Stimulated activated CD4-positive, alpha-beta T cell treated with anti-CD3 and anti-CD28 coated beads, TNF-alpha, amount 100 ng/mL, for 48 hours (primary cell): ENCODE measurements around the gene STAP1.
"Not testable (repeated sequence)": the region's sequence is repeated elsewhere in the genome, so short reads cannot be mapped to it uniquely, and the experiment has no call there.

Experiments used
- DNase-seq, 3 donors: peaks; one replicate each; pipeline ENCODE4 v3.0.0-alpha.2; 2020; ENCODE audit warnings: low read depth in 3 of 3

Gene STAP1, protein sequence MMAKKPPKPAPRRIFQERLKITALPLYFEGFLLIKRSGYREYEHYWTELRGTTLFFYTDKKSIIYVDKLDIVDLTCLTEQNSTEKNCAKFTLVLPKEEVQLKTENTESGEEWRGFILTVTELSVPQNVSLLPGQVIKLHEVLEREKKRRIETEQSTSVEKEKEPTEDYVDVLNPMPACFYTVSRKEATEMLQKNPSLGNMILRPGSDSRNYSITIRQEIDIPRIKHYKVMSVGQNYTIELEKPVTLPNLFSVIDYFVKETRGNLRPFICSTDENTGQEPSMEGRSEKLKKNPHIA

DNA sequence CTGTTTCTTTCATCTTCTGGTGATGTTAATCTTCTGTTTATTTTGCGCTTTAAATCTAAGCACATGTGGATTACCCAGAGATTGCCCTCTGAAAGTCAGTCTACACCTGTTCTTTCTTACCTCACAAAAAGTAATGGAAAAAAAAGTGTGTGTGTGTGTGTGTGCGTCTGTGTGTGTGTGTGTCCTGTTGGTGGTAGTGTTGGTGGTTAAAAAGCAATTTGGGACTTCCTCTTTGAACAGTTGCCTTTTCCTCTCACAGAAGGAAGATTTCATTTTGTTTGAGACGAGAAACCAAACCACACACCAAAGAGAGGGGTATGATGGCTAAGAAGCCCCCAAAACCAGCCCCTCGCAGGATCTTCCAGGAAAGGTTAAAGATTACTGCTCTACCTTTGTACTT is at the start of gene STAP1:
TSS of gene STAP1 (plus strand) at position 235 of the 400 bp plus-strand sequence. CDS start at position 318, 83 bp downstream.
- DNase-seq = no peak

DNA sequence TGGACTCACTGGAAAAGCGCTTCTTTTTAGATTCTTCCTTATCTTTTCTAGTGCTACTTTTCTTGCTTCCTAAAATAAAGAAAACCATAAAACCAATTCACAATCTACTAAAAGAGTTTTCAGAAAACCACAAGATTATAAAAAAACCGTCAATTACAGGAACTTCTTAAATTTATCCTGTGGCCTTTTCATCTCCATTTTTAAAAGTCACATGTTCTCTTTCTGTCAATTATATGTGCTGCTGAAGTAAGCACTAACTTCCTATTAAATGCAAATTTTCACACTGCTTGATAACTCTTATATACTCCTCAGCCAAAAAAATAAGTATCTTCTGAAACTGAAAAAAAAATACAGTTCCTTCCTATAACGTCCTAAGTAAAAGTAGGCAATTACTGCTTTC is 46.0 kb upstream of the STAP1 start:
- DNase-seq = no peak

DNA sequence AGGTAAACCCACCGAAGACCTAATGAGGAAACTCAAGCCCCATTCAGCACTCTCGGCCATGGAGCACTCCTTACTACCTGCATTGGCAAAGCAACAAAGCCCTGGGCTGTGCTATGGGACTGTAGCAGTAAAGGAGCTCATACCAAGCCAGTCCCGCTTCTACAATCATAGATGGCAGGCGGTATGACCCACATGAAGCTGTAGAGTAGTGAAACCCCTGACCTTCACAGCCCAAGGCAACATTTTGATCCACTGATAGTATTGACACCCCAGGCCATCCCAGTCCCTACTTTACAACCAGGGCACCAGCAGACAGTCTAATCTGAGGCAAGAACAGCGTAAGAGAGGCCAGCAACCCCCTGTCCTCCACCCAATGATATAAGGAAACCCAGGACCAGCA is 38.4 kb upstream of the STAP1 start:
- no peak for DNase-seq

DNA sequence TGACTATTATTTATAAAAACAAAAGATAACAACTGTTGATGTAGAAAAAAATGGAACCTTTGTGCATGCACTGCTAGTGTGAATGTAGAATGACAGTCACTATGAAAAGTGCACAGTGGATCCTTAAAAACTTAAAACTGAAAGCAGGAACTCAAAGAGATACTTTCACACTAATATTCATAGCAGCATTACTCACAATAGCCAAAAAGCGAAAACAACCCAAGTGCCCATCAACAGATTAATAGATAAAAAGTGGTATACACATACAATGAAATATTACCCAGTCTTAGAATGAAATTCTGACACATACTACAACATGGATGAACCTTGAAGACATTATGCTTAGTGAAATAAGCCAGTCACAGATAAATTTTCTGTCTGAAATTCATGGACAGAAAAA is 37.0 kb upstream of the STAP1 start:
- no peak for DNase-seq

DNA sequence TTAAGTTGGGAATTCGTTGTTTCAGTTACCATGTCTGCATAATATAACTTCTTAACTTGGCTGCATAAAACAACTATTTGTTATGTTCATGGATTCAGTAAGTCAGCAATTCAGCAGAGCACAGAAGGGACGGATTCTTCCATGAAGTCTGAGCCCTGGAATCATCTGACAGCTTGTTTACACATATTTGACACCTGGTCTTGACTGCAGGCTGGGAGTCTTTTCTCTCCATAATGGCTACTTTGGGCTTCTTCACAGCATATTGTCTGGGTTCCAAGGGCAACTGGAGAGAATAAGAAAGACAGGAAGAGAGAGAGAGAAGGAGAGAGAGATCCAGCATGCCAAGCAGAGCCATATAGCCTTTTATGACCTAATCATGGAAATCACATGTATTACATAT is 36.3 kb upstream of the STAP1 start:
- no peak for DNase-seq

DNA sequence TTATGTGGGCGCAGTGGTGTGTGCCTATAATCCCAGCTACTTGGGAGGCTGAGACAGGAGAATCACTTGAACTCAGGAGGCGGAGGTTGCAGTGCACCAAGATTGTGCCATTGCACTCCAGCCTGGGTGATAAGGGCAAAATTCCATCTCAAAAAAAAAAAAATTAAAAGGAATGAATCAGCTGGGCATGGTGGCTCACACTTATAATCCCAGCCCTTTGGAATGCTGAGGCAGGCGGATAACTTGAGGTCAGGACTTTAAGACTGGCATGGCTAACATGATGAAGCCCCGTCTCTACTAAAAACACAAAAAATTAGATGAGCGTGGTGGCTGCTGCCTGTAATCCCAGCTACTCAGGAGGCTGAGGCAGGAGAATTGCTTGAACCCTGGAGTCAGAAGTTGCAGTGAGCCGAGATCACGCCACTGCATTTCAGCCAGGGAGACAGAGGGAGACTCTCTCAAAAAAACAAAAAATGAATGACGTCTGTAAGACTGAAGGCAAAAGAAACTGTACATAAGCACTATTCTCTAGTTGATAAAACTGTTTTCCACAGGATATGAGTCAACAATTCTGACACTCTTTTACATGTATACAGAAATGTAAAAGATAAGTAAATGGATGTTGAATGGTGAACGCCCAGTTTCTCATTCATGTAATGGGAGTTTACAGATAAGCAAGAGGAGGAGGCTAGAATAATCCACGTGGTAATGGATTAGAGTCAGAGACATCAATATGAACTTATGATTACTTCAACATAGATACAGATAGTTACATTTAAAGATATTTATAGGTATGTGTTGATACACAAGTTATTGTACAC is 35.5 kb upstream of the STAP1 start:
- DNase-seq = no peak

DNA sequence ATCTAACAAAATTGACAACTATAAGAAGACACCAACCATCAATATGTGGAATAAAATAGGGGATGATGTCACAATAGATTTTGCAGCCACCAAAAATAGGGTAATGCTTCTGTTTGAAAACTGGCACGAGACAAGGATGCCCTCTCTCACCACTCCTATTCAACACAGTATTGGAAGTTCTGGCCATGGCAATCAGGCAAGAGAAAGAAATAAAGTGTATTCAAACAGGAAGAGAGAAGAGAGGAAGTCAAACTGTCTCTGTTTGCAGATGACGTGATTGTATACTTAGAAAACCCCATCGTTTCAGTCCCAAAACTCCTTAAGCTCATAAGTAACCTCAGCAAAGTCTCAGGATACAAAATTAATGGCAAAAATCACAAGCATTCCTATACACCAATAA is 34.4 kb upstream of the STAP1 start:
- not testable (repeated sequence) for DNase-seq

DNA sequence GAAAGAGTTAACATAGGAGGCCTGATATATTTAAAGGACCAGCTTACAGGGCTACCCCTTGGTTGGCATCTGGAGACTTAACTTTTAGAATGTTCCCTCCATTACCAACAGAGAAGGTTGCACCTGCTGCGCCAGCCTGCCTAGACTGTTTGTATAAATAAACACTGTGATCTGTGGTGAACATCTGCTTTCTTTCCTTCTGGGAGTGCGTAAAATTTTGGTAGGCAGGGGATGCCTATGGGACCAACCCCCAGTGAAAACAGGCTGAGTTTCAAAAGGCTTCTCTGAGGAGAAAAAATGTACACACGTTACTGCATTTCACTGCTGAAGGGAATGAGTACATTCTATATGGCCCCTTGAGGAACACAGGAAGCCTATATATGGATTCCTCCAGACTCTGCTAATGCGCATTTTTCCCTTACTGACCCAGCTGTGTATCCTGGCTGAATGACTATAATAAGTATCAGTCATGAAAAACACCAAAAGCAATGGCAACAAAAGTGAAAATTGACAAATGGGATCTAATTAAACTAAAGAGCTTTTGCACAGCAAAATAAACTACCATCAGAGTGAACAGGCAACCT is 27.1 kb upstream of the STAP1 start:
- no peak for DNase-seq

DNA sequence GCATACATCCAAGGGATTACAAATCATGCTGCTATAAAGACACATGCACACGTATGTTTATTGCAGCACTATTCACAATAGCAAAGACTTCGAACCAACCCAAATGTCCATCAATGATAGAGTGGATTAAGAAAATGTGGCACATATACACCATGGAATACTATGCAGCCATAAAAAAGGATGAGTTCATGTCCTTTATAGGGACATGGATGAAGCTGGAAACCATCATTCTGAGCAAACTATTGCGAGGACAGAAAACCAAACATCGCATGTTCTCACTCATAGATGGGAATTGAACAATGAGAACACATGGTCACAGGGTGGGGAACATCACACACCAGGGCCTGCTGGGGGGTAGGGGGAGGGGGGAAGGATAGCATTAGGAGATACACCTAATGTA is 26.1 kb upstream of the STAP1 start:
- DNase-seq = not testable (repeated sequence)

DNA sequence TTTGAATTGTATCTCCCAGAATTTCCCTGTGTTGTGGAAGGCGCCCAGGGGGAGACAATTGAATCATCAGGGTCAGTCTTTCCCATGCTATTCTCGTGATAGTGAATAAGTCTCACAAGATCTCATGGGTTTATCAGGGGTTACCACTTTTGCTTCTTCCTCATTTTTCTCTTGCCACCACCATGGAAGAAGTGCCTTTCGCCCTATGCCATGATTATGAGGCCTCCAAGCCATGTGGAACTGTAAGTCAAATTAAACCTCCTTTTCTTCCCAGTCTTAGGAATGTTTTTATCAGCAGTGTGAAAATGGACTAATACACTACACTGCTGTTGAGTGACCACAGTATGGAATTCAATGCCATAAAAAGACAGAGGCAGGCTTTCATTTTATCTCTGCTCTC is 25.4 kb upstream of the STAP1 start:
- DNase-seq = no peak

DNA sequence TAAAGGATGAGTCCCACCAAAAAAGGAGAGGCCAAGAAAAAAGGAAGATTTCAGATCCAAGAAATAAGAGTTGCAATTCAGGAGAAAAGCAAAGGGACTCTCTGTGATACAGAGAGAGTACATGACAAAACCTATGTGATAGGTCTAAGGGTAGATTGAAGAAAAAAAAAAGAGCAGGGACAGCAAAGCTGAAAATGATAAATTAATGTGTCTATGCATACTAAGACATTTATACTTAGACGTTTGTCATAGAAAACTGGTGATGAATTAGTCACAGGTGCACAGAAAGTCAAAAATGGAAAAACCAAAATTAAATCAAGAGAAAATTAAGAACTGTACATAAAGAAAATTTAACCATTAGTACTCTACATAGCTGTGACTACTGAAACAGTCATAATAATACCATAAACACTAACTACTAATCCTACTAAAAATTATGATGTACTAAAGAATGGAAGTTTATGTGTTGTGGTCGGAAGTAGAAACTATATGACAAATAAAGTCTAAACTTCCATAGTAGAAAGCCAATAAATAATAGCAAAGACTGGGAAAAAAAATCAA is 23.2 kb upstream of the STAP1 start:
- no peak for DNase-seq

DNA sequence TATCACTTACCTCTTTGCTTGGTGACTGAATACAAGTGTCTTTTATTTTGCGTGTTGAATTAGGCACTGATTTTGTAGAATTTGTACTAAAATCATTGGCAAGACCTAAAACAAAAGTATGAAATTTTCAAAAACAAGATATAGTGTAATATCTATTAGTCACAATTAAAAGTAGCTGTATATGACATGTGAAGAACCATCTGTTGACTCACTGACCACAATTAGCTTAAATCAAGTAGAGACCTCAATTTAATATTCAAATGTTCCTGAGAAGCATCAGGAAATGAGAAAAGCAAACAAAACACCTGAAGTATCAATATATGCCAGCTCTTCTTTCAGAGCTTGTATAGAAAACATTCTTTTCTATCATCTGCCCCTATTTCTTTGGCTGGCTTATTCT is 18.7 kb upstream of the STAP1 start:
- no peak for DNase-seq

DNA sequence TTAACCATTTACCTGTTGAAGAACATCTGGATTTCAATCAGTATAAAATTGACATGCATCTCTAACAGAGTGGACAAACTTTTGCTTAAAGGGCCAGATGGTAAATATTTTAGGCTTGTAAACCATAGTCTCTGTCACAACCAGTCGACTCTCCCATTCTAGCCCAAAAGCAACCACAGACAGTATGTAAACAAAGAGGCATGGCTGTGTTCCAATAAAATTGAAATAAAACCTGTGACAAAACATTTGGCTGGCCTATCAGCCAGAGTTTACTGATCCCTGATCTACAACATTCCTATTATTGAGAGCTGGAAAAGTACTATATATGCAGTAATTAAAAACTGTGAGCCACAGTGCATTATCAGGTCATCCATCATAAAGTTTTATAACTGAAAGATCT is 16.5 kb upstream of the STAP1 start:
- no peak for DNase-seq

DNA sequence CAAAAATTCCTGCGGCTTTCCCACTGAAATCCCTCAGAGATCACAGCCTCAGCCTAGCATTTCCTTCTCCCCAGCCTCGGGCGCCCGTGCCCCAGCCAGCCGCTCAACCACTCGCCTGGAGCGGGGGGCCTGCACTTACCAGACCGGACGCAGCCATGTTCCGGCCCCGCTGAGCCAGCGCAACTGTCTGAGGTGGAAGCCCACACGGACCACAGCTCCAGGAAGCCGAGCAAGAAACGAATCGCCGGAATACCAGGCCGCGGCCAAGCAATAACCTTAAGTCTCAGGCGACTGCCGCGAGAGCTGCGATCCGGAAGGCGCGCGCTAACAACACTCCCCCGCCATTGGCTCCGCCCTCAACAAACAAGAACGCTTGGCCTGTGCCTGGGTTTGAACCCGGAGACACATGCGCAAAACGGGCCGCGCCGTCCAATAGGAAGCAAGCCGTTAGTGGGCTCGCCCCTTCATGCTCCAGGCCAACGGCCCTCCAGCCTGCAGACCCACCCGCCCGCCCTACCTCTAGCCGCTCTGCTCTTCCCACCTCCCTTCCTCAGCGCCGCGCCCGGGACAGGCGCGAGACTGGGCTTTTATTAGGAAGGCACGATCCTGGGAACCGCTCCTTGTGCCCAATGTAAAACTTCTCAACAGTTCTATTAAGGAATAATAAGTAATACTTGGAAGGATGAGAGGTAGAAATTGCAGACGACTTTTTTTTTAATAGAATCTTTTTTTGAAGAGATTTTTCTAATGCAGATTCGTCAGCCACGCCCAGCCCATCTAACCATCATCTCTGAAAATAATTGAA is 13.1 kb upstream of the STAP1 start, which contains the start of gene CENPC:
TSS of gene CENPC (minus strand) at position 305 of the 805 bp plus-strand sequence. CDS start at position 157, 148 bp downstream.
- peak; percentile 89 to 92 (median 91) for DNase-seq

DNA sequence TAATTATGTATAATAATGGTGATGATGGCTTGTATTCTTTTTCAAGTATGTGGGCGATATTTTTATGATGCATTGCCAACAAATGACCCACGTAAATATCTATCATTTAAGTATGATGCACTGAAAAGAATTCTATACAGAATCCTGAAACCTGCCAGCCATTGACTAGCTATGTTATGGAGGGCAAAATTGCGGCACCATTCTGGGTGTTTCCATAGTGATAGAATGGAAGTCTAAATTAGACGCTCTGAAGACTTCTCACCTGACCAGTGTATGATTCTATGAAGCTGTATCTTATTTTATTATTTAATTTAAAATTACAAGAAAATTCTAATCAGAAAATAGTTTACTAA is 12.5 kb upstream of the STAP1 start:
- no peak for DNase-seq

DNA sequence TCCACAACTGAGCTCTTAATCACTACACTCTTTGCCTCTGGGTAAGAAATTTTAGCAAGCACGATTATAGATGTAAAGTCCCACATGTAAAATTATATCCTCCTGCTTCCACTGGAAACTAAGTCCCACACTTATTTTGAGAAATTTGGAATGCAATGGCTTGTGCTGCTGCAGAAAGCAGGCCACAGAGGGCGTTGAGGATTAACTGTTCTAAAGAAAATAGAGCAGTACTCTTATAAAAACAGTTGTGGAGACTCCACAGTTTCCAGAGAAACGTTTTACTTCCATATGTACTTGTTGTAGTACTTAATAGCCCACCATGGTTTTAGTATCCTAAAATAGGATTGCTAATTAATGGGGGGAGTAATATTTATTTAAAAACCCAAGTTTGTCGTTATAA is 11.6 kb upstream of the STAP1 start:
- DNase-seq = no peak

DNA sequence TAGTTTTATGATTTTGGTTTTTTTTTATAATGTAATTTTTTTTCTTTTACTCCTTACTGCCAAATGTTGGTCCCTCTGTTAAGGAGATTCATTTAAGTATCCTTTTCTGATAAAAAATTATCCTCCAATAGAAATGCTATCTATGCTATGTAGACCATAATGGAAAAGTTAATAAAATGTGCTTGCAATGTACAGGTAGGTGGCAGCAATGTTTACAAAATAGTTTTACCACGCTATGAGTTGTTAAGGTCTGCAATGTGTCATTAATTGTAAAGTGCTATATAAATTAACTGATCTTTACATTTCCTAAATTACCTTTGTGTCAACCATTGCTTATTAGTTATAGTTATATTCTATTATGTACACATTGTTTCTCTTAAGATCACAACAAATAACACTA is 9.4 kb upstream of the STAP1 start:
- DNase-seq = no peak

DNA sequence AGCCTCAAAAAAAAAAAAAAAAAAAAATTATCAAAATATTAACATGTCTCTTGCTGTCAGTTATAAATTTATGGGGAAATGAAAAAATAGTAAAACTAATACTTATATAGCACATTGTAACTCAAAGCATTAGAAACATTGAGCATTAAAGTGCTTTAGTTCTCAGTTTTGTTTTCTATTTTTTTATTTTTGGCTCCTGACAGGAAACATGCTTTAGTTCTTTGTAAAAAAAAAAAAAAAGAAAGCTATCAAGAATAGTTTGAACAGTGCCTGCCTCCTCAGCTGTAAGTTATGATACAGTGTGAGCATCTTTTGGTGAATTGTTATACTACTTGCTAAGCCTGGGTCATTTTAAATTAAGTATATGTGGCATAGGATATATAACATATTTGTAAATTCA is 8.1 kb upstream of the STAP1 start:
- no peak for DNase-seq

DNA sequence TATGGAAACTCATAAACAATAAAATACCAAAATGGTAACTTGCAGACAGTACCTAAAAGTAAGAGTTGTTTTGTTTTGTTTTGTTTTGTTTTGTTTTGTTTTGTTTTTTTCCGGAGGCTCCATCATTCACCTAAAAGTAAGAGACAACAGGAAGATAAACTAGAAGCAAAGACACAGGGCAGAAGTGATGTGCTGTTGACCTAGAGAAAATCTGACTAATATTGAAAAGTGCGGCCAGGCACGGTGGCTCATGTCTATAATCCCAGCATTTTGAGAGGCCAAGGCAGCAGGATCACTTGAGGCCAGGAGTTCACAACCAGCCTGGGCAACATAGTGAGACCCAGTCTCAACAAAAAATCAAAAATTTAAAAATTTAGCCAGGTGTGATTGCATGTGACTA is 7.7 kb upstream of the STAP1 start:
- DNase-seq = no peak

DNA sequence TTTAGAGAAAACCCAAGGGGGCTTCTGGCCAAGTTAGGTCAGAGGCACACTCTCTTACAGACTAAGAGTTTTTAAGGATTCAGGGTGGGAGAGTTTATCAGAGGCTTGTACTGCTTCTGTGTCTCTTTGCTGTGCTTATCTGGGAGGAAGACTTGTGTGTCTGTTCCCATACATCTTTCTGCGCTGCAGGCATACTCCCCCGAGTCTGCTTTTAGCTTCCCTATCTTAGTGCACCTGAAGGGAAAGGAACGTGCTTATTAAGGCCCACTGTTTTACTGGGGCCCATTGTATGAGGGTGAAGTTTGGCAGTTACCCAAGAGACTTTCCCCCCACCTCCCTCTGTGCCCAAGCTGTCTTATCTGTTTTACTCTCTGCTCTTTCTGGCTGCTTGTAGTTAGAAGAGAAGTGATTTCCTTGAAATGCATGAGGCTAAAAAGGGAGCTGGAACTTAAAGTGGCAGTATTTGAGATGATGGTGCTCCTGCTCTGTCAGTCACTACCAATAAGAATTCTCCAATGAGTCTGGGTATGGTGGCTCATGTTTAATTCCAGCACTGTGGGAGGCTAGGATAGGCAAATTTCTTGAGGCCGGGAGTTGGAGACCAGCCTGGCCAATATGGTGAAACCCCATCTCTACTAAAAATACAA is 6.3 kb upstream of the STAP1 start:
- DNase-seq = not testable (repeated sequence)

DNA sequence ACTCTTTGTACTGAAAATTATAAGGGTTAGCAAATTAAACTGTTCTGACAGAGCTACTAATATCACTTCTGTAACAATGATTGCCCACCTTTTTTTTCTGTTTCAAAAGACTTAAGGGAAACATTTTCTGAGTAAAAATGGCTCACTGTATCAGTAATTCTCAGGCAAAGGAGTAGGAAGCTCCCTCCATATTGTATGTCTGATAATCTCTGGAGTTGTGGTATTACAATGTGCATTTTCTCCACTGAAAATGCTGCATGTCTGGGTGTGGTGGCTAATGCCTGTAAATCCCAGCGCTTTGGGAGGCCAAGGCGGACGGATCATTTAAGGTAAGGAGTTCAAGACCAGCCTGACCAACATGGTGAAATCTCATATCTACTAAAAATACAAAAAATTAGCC is 4.4 kb upstream of the STAP1 start:
- DNase-seq = no peak
